SHP77 (cell line): ENCODE results near the gene FBRS.
"Not testable (repeated sequence)": the region's sequence is repeated elsewhere in the genome, so short reads cannot be mapped to it uniquely, and the experiment has no call there.

Experiments used
- DNase-seq, 2 experiments: peaks; one replicate each; lab custom pipeline; 2025; lab: John Stamatoyannopoulos, UW

FBRS gene

DNA sequence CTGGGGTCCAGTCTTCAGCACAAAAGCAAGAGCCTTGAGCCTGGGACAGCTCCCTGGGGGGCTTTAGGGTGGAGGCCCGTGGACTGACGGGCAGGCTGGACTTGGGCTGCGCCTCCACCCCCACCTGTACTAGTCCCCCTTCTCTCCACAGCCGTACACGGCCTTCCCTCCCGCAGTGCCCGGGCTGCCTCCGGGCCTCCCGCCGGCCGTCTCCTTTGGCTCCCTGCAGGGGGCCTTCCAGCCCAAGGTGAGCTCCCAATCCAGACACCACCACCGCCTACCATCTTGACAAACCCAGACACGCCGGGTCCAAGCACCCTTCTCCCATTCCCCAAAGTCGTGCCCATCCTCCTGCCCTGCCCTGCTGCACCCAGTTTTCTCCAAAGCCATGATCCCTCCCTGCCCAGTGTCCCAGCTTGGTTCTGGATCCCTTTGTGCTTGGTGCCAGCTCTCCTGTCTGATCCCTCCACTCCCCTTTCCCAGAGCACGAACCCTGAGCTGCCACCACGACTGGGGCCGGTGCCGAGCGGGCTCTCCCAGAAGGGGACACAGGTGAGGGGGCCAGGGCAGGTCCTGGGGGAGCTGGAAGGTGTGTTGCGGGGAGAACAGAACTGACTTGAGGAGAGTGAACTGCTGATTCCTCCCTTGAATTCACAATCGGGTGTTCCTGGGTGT, 7.1 kb downstream of the FBRS start:
- no peak for DNase-seq

DNA sequence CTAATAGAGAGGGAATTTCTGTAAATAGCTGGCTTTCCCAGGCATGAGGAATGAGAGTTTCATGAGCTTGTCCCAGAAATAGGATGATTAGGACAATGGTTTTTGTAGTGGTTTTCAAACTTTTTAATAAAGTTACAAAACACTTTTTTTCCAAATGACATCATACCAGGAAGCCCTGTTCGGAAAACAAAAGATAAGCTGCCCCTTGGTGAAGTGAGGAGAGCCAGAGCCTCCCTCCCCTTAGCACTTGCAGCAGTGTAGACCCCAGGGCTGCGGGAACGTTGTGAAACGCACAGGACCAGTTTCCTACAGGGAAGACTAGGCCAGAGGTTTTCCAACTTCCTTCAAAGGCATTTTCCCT, 7.6 kb downstream of the FBRS start:
- no peak for DNase-seq

DNA sequence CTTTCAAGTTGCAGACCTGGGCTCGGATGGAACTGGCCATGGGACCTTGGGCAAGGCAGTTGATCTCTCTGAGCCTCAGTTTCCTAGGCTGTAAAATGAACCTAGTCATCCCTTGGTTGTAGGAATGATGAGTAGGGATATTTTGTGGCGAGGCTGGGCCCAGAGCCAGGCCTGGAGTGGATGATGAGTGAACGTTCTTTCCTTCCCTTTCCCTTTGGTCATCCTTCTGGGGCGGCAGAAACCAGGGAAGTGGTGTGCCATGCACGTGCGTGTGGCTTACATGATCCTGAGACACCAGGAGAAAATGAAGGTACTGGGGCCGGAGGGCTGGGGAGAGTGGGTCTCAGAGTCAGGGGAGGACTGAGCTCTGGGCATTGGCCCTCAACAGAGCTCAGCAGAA, 8.4 kb downstream of the FBRS start:
- DNase-seq = no peak

DNA sequence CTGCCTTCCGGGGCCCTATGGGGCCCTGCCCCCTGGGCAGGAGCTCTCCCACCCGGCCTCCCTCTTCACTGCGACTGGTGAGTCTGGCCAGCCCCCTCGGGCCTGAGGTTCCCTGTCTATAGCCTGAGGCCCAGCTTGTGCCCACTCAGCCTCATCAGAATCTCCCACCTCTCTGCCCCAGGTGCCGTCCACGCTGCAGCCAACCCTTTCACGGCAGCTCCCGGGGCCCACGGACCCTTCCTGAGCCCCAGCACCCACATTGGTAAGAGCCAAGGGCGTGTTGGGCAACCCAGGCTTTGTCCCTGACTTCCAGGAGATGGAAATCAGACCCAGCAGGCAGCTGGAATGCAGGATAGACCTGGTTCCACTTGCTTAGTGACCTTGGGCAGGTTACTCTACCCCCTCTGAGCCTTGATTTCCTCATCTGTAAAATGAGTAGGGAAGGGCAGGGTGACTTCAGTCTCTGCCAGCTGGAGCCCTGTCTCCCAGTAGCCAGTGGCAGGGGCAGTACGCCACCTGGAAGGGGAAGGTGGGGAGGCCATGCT, 9.2 kb downstream of the FBRS start:
- no peak for DNase-seq

DNA sequence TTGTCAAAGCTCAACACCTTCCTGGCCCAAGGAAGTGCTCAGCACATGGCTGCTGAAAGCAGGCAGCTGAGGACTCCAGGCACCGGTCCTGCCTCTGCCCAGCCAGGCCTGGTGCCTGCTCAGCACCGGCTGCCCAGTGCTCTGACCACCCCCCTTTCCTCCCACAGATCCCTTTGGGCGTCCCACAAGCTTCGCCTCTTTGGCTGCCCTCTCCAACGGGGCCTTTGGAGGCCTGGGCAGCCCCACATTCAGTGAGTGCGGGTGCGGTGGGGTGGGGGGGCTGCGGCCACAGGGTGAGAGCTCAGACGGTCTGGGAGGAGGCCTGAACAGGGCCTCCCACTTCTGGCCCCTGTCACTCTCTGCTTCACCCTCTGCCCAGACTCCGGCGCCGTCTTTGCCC, 10.2 kb downstream of the FBRS start:
- DNase-seq = no peak

DNA sequence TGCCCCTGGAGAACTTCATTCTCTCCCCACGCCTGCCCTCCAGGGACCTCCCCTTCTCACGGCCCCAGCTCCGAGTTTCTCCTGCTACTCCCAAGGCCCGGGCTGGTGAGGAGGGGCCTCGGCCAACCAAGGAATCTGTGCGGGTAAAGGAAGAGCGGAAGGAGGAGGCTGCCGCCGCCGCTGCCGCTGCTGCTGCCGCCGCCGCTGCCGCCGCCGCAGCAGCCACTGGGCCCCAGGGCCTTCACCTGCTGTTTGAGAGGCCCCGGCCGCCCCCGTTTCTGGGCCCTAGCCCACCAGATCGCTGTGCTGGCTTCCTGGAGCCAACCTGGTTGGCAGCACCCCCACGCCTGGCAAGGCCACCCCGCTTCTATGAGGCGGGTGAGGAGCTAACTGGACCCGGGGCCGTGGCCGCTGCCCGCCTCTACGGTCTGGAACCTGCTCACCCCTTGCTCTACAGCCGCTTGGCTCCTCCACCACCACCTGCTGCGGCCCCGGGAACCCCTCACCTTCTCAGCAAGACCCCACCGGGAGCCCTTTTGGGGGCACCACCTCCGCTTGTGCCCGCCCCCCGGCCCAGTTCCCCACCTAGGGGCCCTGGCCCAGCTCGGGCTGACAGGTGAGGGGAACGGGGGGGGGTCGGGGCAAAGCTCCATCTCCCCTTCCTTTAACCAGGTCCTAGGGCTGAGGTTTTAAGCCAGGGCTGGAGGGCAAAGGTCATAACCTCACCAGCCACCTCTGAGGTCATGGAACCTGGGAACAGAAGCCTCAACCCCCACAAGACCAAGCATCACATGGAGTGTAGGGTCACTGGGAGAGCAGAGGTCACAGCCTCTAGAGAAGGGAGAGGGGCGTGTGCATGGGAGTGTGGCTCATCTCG, 11.0 kb downstream of the FBRS start:
- no peak for DNase-seq

DNA sequence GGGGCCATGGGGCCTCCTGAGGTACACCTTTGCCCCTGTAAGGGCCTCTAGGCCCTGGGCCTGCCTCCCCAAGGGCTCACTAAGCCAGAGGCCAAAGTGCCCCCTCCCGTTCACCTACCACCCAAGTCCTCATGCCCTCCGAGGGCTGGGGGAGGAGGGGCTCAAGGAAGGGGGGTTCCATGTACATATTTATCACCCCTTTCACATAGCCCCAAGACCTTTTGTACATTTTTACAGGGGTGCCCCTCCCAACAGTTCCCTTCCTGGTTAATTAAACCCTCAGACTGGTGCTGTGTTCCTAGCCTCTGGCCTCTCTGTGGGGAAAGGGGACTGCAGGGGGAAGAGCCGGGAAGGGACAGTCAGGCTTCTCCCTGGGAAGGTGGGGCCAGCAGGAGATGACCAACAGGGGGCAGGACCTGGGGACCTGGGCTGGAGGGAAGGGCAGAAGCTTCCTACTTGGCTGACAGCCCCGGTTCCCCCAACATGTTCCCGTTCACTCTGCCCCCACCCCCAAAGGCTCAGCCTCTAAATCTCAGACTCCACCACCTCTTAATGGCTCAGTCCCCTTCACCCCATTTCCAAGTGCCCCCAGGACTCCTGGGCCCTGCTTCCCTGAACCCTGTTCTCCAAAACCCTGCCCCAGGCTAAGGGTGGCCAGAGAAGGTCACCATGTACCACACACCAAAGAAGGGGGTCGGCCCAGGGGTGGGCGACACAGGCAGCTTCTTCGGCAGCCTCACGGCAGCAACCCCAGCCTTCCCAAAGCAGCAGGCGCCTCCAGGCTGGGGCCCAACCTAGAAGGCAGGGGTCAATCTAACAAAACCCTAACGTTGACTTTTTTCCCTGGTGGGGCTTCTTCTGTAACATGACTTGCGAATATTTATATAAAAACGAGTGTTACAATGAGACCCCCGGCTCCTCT, 11.9 kb downstream of the FBRS start:
- DNase-seq = no peak

DNA sequence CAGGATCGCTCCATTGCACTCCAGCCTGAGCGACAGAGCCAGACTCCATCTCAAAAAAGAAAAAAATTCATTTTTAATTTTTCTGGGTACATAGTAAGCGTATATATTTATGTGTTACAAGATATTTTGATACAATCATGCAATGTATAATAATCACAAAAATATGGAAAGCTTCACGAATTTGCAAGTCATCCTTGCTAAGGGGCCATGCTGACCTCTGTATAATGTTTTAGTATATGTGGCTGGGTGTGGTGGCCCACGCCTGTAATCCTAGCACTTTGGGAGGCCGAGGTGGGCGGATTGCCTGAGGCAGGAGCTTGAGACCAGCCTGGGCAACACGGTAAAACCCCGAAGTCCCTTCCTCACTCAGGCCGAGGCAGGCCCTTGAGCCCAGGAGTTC, 16.9 kb downstream of the FBRS start:
- no peak for DNase-seq

DNA sequence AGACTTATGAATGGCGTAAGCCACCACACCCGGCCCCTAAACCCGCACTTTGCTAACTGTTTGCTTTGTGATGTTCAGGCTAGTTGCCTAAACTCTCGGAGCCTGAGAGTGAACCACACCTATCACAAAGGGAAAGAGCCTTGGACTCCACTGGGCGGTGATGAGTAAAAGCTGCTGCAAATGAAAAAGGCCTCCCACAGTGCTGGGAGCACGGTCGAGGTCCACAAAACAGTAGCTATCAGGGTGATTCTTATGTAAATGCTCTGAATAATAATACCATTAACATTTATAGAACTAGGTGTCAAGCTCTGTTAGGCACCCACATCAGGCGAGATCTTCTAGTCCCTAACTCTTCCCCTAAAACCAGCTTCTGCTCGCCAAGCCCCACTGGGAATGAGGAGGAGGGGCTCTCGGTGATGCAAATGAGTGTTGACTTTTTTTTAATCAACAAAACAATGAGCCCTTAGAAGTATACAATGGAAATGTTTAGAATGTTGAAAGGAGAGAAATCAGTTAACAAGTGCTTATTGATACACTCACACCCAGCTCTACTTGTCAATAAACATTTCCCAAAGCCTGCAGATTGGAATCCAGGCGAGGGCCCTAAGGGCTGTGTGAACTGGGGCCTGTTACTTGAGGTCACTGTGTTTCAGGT, 19.8 kb downstream of the FBRS start:
- no peak for DNase-seq

DNA sequence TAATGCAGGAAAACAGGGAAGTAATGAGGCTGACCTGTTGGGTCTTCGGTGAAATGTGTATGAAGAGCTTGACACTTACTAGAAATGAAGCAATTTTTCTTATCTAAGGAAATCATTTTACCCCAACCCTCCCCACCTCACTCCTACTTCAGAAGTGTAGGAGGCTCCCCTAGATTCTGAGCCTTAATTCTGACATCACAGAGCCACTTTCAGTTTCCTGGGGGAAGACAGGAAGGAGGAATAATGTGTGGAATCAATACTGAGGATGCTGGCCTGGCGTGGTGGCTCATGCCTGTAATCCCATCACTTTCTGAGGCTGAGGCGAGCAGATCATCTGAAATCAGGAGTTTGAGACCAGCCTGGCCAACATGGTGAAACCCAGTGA, 20.3 kb downstream of the FBRS start:
- no peak for DNase-seq

DNA sequence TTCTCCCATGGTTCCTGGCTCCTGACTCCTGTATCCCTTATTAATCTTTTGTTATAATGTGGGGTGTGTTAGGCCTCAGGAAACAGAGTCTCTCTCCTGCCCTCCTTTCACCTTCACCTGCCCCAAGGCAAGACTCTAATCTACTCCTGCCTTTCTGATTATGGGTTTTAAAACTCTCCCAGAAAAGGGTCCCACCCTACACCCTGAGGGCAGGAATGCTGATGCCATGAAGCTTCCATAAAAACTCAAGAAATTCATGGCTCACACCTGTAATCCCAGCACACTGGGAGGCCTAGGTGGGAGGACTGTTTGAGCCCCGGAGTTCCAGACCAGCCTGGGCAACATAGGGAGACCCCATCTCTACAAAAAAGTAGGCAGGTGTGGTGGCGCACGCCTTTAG, 22.1 kb downstream of the FBRS start:
- DNase-seq = no peak

DNA sequence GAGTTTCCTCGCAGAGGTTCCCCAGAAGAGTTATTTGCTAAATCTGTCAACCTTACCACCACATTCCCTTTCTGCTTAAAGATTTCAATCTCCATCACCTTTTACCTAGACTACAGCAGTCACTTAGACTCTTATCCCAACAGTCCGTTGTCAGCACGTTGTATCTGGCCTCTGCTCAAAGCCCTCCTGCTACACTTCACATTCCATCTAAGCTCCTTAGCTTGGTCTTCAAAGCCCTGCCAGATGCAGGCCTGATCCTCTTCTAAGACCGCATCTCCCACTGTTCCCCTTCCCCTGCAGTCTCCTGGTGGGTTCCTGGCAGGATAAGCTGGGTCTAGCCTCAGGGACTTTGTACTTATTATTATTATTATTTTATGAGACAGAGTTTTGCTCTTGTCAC, 30.5 kb downstream of the FBRS start:
- DNase-seq = no peak

DNA sequence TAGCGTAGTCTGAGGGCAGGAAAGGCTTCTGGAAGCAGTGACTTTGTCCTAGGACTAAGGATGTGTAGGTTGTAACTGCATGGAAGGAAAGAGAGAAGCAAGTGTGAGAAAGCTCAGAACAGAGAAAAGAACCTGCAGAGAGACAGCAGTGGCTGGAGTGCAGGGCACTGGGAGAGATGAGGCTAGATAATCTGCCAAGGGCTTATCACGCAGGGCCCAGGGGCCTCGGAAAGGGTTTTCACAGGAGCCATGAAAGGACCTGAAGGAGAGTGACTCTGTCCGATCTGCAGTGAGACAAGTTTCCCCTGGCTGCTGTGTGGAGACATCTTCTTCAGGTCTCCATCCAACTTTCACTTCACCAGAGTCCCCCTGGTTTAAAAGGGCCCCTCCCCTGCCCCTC, 33.7 kb downstream of the FBRS start:
- no peak for DNase-seq

DNA sequence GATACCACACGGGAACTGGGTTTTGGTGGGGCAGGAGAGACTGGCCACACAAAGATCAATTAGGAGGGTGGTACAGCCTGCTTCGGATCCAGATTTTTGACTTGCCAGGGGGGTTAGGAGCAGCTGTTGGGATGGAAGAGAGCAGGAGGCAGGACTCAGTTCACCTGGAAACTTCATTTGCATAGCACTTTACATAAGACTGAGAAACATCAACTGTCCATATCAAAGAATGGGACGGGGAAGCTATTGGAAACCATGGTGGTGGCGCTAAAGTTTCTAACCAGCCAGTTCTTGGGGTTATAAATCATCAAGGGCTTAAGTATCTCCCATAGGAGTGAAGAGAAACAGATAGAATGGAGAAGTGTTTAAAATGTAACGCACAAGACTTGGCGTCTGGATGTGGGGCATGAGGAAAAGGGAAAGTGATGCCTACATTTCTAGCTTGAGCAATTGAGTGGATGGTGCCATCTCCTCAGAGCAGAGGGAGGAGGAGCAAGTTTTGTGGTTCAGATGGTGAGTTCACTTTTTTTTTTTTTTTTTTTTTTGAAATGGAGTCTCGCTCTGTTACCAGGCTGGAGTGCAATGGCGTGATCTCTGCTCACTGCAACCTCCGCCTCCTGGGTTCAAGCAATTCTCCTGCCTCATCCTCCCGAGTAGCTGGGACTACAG, 34.3 kb downstream of the FBRS start:
- DNase-seq = no peak

DNA sequence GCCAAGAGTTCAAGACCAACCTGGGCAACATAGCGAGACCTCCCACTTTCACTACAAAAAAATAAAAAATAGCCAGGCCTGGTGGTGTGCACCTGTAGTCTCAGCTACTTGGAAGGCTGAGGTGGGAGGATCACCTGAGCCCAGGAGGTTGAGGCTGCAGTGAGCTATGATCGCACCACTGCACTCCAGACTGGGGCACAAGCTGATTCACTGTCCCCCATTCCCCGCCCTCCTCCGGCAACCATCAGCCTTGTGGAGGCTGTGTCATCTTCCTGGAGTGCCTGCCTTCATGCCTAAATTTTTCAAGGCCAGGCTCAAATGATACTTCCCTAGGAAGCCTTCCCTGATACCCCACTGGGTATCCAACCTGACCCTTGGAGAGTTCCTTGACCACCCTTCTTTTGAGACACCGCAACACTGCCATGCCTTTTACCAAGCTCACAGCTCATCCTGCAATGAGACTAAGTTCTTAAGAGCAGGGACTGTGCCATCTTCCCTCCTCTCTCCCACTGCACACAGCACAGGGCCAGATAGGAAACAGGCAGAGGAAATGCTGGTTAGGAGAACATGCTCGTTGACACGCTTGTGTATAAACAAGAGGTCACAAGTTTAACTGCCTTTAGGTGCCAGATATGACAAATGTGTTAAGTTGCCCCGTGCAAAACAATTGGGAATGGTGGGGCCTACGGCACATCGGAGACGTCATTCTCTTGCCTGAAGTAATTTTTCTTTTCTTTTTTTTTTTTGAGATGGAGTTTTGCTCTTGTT, 36.9 kb downstream of the FBRS start:
- DNase-seq = no peak

DNA sequence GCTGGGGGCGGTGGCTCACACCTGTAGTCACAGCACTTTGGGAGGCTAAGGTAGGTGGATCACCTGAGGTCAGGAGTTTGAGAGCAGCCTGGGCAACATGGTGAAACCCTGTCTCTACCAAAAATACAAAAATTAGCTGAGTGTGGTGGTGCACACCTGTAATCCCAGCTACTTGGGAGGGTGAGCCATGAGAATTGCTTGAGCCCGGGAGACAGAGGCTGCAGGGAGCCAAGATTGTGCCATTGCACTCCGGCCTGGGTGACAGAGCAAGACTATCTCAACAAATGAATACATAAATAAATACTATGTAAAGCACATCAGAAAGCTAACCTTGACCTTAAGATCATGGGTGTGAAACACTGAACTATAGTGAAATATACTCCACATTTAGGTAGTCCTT, 38.4 kb downstream of the FBRS start:
- not testable (repeated sequence) for DNase-seq

DNA sequence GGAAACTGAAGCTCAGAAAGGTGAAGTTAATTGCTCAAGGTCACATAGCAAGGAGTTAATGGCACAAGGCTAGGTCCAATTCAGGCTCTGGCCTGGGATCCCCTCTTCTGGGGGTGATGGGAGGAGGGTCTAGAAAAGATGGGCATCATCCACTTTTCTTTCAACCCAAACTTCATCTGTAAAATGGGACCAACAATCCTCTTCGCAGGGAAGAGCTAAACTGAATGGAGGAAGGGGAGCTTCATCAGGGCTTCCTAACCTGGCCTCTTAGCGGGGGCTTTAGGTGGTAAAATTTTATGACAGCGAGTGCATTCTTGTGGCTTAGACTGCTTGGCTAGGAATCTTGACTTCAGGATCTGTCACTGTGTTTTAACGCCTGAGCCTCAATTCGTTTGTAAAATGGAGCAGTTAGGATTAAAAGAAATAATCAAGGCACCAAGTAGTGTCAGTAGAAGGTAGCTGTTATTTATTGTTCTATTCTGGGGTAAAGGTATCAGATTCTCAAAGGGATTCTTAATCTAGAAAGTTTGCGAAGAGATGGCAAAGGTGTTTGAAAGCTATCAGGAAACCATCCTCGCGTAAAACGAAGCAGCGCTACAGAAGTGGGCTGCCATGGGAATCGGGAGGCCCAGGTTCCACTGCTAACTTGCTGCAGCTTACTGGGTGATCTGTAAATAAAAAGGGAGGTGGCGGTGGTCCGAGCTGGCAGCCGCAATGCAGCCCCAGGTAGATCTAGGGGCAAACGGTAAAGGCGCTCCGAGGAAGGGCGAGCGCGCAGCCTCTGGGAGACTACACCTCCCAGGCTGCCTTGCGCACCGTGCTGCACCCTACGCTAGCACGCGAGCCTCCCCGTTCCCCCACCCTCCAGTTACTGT, 39.3 kb downstream of the FBRS start:
- DNase-seq = peak in 1 of 2 experiments; percentile 98

DNA sequence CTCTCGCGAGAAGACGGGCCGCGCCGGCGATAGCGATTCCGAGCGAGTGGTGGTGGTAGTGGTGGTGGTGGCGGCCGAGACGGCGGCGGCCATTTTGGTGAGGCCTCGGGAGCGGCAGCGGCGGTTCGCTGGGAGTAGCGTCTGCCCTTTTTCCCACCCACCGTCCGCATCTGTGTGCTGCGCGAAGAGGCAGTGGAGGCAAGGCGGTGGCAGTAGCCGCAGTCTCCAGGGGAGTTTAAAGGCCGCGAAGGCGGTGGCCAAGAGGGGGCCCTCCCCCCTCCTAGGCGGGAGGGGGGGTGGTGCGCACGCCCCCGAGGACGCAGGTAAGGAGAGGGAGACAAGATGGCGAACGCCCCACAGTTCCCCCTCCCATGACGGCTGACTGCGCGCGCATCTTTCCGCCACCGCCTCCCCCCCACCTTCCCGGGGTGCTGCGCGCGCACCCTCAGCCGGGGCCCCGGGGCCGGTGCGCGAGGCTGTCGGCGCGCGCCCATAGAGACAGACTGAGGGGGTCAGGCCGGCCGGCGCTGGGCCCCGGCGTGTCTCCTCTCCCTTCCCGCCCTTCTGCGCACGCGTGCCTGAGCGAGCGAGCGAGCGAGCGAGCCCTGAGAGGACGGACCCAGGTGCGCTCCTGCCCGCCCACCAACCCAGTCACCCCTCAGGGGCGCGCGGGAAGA, 40.0 kb downstream of the FBRS start:
- peak; percentile 87 to 98 for DNase-seq
